GM19452 (cell line): ENCODE results near the gene RPA3.
"Not testable (repeated sequence)": the region's sequence is repeated elsewhere in the genome, so short reads cannot be mapped to it uniquely, and the experiment has no call there.

Experiments used
- ATAC-seq: cut with Tn5 transposase; IDR thresholded peaks from one replicate; pipeline ENCODE4 v1.9.1; 2021; ENCODE audit not compliant: unreplicated experiment

RPA3 gene

DNA sequence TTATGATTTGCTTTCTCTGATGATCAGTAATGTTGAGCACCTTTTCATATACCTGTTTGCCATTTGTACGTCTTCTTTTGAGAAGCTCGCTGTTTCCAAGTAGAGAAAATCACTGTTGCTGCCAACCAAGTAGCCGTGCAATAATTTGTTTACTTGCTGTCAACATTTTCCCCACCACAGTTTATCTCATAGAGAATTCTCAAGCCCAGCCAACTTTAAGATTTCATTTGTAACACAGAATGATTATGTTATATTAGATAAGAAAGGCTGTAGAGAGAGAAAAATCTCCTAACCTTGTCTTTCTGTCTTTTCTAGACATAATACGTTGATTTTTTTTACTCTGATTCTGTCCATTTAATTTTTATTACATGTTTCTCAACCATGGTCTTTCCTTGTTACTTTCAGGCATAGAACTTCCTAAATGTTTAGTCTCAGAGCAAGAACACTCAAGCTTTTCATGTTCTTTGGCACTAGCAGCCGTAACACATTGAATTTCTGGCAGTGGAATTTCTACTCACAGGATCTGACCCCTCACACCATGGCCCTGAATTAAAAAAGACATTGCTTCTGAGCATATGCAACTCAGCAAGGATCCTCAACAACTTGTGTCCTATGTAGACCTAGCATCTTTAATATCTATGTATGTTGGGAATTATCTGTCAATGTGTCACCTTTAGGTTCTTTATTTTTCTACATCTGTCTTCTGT, 23.1 kb downstream of the RPA3 start:
- no peak for ATAC-seq

DNA sequence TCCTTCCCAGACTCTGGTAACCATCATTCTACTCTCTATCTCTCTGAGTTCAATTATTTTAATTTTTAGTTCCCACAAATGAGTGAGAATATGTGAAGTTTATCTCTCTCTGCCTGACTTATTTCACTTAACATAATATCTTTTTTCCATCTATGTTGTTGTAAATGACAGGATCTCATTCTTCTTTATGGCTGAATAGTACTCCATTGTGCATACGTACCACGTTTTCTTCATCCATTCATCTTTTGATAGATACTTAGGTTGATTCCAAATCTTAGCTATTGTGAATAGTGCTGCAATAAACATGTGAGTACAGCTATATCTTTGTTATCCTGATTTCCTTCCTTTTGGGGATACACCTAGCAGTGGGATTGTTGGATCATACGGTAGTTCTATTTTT, 23.9 kb downstream of the RPA3 start:
- ATAC-seq: no peak

DNA sequence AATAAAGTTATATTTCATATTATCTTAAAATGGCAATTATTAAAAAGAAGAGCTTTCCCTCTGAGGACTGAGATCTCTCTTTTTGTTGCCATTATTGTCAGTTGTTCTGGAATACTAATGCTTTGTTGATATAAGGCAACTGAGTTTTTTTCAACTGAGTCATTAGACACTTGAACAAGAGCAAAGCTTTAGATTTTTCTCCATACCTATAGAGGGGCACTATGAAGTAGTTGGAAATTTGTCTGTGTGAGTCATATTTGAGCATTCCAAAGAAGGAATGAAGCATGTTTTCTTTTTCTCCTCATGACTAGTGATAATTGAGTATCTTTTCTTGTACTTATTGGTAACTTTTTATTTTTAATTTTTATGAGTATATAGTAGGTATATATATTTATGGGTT, 24.5 kb downstream of the RPA3 start:
- no peak for ATAC-seq

DNA sequence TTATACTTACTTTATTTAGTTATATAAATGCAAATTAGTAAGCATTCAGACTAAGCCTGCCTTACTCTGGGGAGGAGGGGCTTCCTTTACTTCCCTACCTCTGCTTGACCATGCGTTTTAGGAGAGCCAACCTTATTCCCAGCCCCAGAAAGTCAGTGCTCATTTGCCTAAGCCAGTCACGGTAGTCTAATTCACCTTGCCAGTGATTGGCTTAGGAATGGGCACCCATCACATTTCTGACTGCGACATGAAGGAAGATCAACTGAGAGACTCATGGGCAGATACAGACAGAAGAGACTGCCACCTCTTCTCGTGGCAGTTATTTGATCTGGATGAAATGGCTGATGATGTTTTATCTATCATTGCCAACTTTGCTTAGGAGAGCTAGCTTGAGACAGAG, 29.5 kb downstream of the RPA3 start:
- no peak for ATAC-seq

DNA sequence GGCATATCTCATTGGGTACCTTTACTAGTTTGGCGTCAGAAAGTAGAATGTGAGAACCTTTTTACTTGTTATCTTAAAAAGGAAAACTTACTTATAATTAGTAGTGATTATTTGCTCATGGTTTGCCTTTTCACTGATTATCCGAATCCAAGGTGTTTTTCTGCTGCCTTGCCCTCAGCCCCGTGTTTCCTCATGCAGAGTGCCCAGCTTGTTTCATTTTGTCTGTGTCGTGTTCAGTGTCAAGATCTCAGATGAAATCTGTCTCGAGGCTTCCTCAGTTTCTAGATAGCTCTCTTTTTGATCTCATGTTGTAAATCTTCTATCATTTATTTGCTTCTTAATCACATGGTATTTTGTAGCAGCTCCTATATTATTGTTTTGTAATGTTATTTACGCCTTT, 30.1 kb downstream of the RPA3 start:
- no peak for ATAC-seq

DNA sequence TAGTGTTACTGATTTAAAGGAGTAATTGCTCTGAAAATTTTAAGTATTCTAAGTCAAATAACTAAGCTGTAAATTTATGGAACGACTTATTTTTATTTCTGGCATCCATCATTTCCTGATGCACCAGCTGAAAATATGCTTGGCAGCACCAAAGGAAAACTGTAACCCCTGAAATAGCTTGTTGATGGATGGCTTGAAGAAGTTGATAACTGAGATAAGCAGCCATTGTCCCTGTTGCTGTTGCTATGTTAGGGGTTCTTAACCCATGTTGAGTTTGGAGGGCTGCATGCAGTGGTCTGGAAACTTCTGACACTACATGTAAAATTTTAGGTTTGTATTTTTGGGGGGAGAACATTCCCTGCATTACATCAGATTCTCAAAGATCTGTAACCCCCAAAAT, 30.6 kb downstream of the RPA3 start:
- ATAC-seq: no peak

DNA sequence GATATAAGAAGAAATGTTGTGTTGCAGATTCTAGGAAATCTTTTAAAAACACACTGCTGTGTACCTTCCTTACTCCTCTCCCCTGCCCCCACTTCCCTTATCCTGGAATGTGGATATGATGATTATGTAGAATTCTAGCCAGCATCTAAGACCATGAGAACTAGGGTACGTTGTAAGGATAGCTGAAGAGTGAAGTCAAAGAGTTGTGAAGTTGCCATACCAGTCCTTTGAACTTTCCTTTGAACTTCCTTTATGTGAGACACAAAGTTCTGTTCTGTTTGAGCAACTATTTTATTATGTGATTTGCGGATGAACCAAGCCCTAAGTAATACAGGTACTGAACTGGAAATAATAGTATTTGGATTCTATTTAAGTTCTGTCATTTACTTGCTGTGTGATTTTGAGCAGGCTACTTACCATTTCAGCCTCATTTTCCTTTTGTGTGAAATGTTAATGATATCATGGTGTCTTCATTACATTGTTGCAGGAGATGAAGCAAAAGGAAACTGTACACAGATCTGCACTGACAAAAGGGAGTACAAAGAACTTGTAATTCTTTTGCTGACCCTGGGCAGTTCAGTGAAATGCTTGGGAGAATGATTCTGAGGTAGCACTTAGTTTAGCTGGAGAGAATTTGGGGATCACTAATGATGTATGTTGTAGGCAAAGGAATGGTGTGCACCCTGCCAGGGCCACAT, 31.4 kb downstream of the RPA3 start:
- ATAC-seq: no peak

DNA sequence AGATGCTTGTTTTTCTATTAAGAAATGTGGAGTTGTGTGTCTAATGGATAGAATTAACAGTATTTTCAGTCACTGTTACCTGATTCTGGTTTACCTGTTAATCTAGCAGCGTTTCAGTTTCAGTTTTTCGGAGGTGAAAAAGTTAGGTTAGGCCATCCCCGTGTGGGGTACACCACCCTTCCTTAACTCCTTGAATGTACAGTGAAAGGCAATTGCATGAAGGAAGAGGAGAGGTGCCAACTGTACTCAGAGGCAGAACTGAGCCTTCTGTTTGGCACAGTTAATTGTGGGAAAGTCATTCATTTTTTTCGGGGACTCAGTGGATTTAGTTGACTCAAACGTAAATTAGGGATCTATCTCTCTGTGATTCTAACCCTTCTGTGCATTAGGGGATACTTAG, 35.5 kb downstream of the RPA3 start:
- no peak for ATAC-seq

DNA sequence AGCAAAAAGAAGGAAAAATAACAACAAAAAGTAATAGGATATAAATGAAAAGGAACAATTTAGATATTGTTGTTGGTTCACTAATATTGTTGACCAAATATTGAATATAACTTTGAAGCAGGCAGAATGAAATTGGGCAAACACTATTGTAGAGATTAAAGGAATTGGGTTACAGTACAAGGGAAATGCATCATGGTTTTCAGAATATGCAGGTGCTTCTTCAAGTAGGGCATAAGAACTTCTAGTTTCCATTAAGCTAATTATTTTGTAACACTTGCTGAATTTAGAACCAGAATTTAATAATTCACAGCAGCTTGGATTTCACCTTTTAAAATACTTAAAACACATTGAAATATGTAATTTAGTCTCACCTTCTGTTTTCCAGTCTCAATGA, 36.5 kb downstream of the RPA3 start:
- ATAC-seq: no peak

DNA sequence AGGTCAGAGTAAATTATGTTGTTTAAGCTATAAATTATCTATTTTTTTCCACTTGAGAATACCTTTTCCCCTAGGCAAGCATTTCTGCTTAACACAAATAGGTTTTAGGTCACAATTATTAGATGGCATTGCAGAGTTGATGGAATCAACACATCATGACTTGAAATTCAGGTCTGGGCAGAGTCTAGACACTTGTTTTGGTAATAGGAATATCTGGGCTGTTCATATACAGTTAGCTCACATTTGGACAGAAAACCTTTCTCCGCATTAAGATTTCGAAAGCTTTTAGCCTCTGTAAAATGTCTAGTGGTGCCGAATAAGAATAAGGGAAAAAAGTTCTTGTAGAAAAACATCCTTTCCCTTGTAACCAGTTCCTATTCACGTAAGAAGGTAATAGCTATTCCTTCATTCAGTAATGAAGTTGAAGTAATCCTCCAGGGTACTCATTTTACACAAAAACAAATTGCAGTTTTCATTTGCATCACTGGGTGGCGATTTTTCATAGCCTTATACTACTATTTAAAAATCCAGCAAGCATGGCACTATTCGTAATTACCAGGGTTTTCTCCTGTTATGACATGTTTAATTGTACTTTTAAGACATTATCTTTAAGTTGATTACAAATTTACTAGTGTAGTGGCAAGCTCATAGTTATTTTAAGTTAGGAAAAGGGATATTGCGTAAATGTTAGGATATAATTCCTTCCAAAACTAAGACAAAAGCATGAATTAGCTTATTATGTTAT, 37.0 kb downstream of the RPA3 start:
- peak; percentile 71 for ATAC-seq

DNA sequence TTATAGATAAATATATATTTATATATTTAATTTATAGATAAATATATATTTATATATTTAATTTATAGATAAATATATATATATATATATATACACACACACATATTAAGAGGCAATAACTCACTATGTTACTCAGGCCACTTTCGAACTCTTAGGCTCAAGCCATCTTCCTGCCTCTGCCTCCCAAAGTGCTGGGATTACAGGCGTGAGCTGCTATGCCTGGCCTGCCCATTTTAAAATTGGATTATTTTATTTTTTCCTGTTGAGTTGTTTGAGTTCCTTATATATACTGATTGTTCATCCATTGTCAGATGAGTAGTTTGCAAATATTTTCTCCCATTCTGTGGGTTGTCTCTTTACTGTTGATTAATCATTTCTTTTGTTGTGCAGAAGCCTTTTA, 38.8 kb downstream of the RPA3 start:
- ATAC-seq: not testable (repeated sequence)

DNA sequence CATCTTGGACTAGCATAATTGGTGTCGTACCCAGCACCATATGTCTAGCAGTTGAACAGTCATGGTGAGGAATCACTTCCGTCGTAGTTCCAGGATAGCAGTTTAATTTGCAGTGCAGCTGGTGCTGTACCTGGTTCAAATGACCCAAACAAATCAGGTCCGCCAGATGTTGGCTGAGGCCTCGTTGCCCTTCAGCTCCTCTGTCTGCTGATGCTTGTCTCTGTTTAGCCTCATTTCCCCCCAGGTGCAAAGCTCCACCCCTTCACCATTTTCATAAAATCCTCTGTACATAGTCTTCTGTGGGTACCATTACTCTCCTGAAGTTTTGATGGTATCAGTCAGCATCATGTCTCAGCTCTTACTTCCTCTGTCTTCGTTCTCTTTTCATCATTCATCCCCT, 42.7 kb downstream of the RPA3 start:
- no peak for ATAC-seq

DNA sequence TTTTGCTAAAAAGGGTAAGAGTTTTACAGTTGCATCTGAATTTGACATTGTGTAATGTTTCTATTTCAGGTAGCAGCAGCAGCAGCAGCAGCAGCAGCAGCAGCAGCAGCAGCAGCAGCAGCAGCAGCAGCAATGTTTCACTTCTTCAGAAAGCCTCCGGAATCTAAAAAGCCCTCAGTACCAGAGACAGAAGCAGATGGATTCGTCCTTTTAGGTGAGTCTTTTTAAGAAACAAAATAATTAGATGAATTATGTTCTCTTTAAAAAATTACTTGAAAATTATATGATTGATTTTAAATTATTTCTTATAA, 45.2 kb downstream of the RPA3 start:
- ATAC-seq: no peak

DNA sequence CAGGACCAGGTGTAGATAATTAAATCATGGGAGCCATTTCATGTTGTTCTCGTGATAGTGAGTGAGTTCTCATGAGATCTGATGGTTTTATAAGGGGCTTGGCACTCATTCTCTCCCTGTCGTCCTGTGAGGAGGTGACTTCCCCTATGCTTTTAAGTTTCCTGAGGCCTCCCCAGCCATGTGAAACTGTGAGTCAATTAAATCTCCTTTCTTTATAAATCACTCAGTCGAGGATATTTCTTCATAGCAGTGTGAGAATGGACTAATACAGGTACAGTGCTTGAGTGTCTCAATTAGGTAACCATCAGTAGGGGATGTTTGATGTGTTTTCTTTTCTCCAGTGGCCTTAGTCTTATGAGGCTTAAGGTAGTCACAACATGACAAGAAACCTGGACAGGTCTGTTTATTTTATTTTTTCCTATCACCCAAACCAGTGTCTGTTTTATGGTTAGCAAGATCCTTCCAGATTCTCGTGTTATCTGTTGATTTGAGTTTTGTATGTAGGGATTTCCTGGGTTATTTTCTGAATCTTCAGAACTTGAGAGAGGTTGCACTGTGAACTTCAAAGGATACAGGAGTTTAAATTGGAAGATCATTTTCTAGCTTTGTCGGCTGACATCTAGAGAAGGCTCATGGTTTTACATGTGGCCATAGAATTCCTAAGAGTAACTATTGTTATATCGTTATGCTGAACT, 45.7 kb downstream of the RPA3 start:
- no peak for ATAC-seq

DNA sequence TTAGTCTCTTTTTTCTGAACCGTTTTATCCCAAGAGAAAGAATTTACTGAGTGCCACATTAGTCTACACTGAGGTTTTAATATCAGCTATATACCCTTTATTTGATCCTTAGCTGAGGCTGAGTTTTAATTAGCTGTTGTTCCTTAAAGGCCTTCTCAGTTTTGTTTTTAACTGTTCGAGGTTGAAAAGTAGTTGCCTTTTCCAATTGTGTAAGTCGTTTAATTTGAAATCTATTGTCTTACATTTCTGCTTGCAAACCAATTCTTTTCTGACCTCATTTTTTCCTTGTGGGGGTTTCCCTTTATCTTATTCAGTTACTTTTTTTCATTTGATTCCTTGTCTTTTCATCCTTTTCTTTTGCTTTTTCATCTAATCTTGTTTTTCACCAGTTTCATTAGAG, 47.0 kb downstream of the RPA3 start:
- no peak for ATAC-seq

DNA sequence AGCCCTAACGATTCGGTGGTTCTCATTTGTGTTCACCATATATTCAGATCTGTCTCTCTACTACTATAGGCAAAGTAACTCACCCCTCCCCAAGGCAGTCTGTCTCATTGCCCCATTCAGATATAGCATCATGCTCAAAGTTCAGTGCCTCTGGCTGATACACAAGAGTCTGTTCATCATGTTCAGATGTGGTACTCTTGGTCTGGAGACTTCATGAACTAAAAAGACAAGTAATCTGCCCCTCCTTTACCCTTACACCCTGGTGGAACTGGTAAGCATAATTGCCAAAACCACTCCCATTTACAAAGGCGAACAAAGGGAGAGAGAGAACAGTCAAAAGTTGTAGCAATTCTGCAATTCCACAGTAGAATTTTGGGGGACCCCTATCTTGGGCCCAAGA, 47.9 kb downstream of the RPA3 start:
- ATAC-seq: no peak

DNA sequence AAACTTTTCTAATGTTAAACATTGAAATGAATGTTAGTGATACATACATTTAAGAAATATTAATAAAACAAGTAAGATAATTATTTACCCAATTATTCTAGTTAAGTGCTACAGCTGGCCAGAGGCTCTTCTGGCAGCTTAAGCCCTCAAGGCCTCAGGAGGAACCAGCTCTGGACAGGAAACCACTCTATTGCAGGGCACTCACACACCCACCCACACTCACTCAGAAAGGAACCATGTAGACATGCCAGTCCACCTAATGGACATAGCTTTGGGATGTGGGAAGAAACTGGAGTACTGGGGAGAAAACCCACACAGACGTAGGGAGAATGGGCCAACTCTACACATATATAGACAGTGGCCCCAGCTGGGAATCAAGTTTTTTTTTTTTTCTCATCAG, 49.7 kb downstream of the RPA3 start:
- ATAC-seq: no peak

DNA sequence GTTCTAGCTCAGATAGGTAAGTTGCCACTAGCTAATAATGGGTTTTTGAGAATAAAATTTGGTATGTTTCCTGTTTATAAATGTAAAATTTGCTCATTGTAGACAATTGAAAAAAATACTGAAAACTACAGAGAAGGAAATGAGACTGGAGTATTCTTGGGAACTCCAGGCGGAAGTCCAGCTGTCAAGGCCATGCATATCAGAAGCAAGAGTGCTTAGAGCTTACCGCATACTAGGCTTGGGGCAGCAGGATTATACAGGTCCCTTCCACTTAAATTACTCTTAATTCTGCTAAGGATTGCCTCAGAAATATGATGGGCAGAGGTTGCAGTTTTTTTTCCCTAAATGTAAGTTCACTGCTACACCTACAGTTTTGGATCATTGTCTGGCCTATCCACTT, 51.2 kb downstream of the RPA3 start:
- no peak for ATAC-seq

DNA sequence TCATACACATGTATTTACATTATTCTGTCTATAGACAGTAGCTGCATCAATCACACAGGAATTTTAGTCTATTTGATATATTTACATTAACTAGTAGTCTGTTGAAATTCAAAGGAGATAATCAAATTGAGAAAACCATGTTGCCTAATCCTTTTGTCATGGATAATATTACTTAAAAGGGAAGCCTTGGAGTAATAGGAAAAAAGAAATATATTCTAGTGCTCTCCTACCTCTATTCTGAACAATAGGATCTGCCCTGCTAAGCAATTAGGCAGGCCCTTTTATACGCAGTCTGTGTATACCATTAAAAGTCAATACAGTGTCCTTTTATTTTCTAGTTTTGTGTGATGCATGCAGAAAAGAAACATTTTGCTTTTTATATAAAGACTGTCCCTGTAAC, 53.4 kb downstream of the RPA3 start:
- no peak for ATAC-seq

DNA sequence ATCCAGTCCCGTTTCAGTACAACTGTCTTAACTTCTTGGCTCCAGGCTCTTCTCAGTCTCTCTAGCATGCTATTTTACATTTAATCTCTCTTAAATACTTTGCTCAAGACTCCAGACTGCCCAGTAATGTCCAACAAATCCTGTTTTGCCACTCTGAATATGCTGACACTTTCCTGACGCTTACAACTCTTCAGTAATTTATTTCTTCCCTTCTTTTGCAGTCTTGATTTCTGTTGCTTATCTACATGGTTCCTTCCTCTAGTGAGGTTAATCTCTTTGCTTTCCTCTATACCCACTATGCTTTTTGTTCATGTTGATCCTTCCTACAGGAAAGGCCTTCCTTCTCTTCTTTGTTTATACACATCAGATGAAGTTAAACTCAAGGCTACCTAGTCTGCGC, 54.1 kb downstream of the RPA3 start:
- no peak for ATAC-seq

DNA sequence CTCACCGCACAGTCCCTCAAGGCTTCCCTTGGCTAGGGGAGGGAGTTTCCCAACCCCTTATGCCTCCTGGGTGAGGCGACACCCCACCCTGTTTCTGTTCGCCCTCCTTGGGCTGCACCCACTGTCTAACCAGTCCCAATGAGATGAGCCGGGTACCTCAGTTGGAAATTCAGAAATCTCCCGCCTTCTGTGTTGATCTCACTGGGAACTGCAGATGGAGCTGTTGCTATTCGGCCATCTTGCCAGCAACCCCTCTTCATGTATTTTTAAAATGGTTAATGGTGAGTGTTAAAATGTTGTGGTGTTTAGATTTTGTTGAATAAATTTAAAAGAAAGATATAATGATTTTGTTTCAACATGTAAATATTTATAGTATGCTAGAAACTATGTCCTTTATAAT, 55.9 kb downstream of the RPA3 start:
- ATAC-seq: no peak

DNA sequence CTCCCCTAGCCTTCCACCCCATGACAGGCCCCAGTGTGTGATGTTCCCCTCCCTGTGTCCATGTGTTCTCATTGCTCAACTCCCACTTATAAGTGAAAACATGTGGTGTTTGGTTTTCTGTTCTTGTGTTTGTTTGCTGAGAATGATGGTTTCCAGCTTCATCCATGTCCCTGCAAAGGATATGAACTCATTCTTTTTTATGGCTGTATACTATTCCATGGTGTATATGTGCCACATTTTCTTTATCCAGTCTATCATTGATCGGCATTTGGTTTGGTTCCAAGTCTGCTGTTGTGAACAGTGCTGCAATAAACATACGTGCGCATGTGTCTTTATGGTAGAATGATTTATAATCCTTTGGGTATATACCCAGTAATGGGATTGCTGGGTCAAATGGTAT, 61.9 kb downstream of the RPA3 start:
- ATAC-seq: not testable (repeated sequence)
